CD4-positive, CD25-positive, alpha-beta regulatory T cell (primary cell): ENCODE measurements around the gene ENOX1. TPM values are rescaled to one million over a fixed set of nuclear protein-coding genes. Genes with fewer than 3 reads are reported as not detected.

Experiments
- ATAC-seq, 2 donors: fragments of 150-1000 bp; cut with Tn5 transposase; one replicate each; pipeline ENCODE4 v1.10.0; 2021; ENCODE audit warnings: low read depth in 2 of 2, moderate number of reproducible peaks in 2 of 2, moderate library complexity in 1 of 2
- DNase-seq, 3 donors: peaks; one replicate each; pipeline versions ENCODE4 v3.0.0 to v3.0.0-alpha.2; 2012 to 2022; ENCODE audit warnings: mixed read lengths in 1 of 3
- H3K27ac ChIP-seq: one replicate; pipeline ENCODE4 v1.7.0; 2013; ENCODE audit warnings: mild to moderate bottlenecking, low read length; ENCODE audit not compliant: insufficient read depth, poor library complexity, severe bottlenecking
- H3K27me3 ChIP-seq: one replicate; pipeline ENCODE4 v1.7.0; 2013; ENCODE audit warnings: low read length; ENCODE audit not compliant: control insufficient read depth, insufficient read depth
- H3K36me3 ChIP-seq: one replicate; pipeline ENCODE4 v1.7.0; 2013; ENCODE audit warnings: mild to moderate bottlenecking, low read length, moderate library complexity; ENCODE audit not compliant: control insufficient read depth, insufficient read depth
- H3K4me1 ChIP-seq: 2 replicates; pipeline ENCODE4 v1.7.0; 2013; ENCODE audit warnings: mild to moderate bottlenecking, low read length; ENCODE audit not compliant: insufficient read depth, control insufficient read depth, poor library complexity, severe bottlenecking
- H3K4me3 ChIP-seq: one replicate; pipeline ENCODE4 v1.7.0; 2013; ENCODE audit warnings: low read depth, mild to moderate bottlenecking, low read length, moderate library complexity
- H3K9me3 ChIP-seq, 2 experiments: 1 replicate in 1 of 2; 2 replicates in 1 of 2; pipeline ENCODE4 v1.7.0; 2013; ENCODE audit warnings: low read length in 2 of 2, mild to moderate bottlenecking in 1 of 2, moderate library complexity in 1 of 2; ENCODE audit not compliant: control insufficient read depth in 2 of 2
- H3K27ac Mint-ChIP-seq, 3 donors: one replicate each; pipeline ENCODE4 v1.8.0; 2020 to 2022; ENCODE audit warnings: mild to moderate bottlenecking in 3 of 3, mixed read lengths in 3 of 3, moderate library complexity in 2 of 3
- H3K27me3 Mint-ChIP-seq: one replicate; pipeline ENCODE4 v1.8.0; 2022; ENCODE audit warnings: mild to moderate bottlenecking, mixed read lengths
- H3K36me3 Mint-ChIP-seq: one replicate; pipeline ENCODE4 v1.8.0; 2020; ENCODE audit warnings: mixed read lengths
- H3K4me1 Mint-ChIP-seq, 4 donors: one replicate each; pipeline ENCODE4 v1.8.0; 2020 to 2022; ENCODE audit warnings: mixed read lengths in 4 of 4, mild to moderate bottlenecking in 1 of 4
- H3K4me3 Mint-ChIP-seq, 4 donors: one replicate each; pipeline ENCODE4 v1.8.0; 2020 to 2022; ENCODE audit warnings: mild to moderate bottlenecking in 4 of 4, mixed read lengths in 4 of 4, moderate library complexity in 3 of 4
- H3K9me3 Mint-ChIP-seq, 7 donors: one replicate each; pipeline ENCODE4 v1.8.0; 2020 to 2022; ENCODE audit warnings: mixed read lengths in 7 of 7, mild to moderate bottlenecking in 3 of 7, moderate library complexity in 2 of 7
- polyA plus RNA-seq, 4 donors: library from polyadenylated mRNA; unstranded; fragments of 300-500 nt; fragmentation: Illumina TruSeq; gene quantifications; one replicate each; pipeline ENCODE4 v1.2.3, GENCODE V29; 2021
- total RNA-seq: library from RNA; stranded (reverse); gene quantifications from one replicate; pipeline ENCODE4 v1.2.3, GENCODE V29; 2022

The ENOX1 gene
- total and polyA plus RNA-seq, 5 donors from 2014 or later, result 0.10 TPM; not detected in 4

DNA sequence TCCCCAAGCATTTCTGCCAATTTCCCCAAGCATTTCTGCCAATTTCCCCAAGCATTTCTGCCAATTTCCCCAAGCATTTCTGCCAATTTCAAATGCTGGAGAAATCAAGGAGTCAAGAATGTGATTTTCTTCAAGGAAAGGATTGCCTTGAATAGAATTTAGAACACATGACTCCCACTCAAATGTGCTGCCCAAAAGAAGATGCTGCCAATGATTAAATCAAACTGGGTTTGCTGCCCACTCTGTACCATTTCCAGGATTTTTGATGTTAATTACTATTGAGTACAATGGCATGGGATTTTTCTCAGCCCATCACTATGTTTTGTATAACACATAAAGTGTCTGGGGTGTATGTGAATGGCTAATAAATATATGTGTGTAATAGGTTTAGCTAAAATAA, 21.9 kb upstream of the ENOX1 start:
- H3K9me3 ChIP-seq, result no peaks in the 10 kb centered on the region
- no peak for DNase-seq
- no peak overlapping the region for H3K27ac ChIP-seq
- no peak overlapping the region for H3K27ac Mint-ChIP-seq
- no peak overlapping the region for H3K4me3 ChIP-seq
- H3K27me3 Mint-ChIP-seq, result peaks cover 41% of the 10 kb centered on the region
- H3K36me3 ChIP-seq, result no peaks in the 10 kb centered on the region
- no peak for ATAC-seq
- H3K4me1 Mint-ChIP-seq, result peaks cover 0 to 9% (median under 1%) of the 10 kb centered on the region in 4 donors
- no peak overlapping the region for H3K4me3 Mint-ChIP-seq
- H3K4me1 ChIP-seq, result no peaks in the 10 kb centered on the region
- no peaks in the 10 kb centered on the region for H3K36me3 Mint-ChIP-seq
- no peaks in the 10 kb centered on the region for H3K9me3 Mint-ChIP-seq
- H3K27me3 ChIP-seq, result peaks cover 9% of the 10 kb centered on the region

DNA sequence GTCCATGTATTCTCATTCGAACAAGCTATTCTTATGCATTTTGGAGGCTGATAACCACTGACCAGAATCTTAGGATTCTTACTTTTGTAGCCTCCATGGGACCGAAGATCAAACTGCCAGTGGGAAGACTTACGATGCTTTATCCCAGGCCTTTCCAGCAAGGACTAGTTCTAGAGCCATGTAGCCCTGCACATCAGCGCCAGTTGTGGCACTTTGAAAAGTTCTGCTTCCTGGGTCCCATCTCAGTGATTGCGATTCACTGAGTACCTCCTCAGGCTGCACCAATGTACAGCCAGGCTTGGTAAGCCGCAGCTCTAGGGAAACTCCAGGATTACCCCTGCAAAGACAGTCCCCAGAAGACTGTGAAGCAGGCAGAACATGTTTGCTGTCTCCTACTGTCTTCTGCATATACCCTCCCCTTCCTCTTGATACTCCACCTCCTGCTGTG, 18.9 kb upstream of the ENOX1 start:
- no peaks in the 10 kb centered on the region for H3K36me3 ChIP-seq

DNA sequence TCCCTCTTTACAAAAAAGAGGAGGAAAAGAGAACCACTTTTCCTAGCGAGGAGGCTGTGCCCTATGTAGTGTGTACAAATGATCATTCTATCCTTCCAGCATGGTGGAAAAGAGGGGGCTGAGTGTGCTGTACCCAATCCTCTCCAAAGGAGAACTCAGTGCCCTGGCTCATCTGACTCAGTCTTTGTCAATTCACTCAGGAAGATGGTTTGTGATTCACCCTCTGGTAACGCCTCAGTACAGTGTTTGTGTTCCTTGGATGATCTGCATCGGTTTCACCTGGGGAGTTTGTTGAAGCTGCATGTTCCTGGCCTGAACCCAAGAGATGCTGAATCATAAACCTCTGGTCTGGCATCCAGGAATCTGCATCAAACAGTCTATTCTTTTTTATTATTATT, 18.3 kb upstream of the ENOX1 start:
- DNase-seq (no peak), ATAC-seq (no peak)
- Histone ChIP-seq H3K4me3 (no peak overlapping the region), H3K27me3 (peaks cover 4% of the 10 kb centered on the region), H3K27ac (no peak overlapping the region), H3K4me1 (no peaks in the 10 kb centered on the region), H3K36me3 (no peaks in the 10 kb centered on the region), H3K9me3 (no peaks in the 10 kb centered on the region)
- H3K36me3 Mint-ChIP-seq, result no peaks in the 10 kb centered on the region
- no peak overlapping the region for H3K4me3 Mint-ChIP-seq
- H3K9me3 Mint-ChIP-seq, result no peaks in the 10 kb centered on the region
- H3K4me1 Mint-ChIP-seq, result peaks cover 0 to 9% (median under 1%) of the 10 kb centered on the region in 4 donors
- H3K27ac Mint-ChIP-seq, result no peak overlapping the region
- H3K27me3 Mint-ChIP-seq, result peaks cover 25% of the 10 kb centered on the region

More for the DNA sequence above, 18.9 kb upstream of the ENOX1 start:
- H3K9me3 ChIP-seq, result no peaks in the 10 kb centered on the region
- ATAC-seq, result no peak
- peaks cover 0 to 9% (median under 1%) of the 10 kb centered on the region in 4 donors for H3K4me1 Mint-ChIP-seq
- H3K4me1 ChIP-seq, result no peaks in the 10 kb centered on the region
- no peaks in the 10 kb centered on the region for H3K36me3 Mint-ChIP-seq
- H3K27ac Mint-ChIP-seq, result no peak overlapping the region
- peak overlapping the region in 1 of 4 donors; percentile 32 for H3K4me3 Mint-ChIP-seq
- DNase-seq, result no peak
- H3K27me3 Mint-ChIP-seq, result peaks cover 25% of the 10 kb centered on the region
- H3K27ac ChIP-seq, result no peak overlapping the region
- H3K27me3 ChIP-seq, result peaks cover 4% of the 10 kb centered on the region
- no peaks in the 10 kb centered on the region for H3K9me3 Mint-ChIP-seq
- H3K4me3 ChIP-seq, result no peak overlapping the region

DNA sequence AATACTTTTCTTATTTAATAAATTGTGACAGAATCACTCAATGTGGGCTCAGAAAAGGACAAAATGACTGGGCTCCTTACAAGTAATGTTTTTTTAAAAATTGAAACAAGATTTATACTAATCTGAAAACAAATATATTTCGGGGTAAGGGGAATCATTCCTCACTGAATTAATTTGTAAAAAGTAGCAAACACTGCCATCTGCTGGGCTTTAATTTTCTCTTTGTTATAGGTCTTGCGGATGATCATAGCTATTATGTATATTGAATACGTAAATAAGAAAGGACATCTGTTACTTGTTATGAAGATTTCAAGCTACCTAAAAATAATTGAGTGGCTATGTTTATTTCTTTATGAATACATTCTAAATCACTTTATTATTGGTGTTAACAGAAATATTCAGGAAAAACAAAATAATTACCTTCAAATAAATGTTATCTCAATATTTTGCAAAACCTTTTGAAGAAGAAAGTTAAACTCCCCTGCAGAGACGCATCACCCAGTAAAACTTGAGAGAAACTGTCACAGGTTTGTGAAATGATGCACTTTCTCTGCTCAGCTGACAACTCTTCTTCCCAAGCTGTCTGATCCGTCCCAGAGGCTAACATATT, 17.8 kb upstream of the ENOX1 start:
- ATAC-seq, result no peak
- H3K4me3 Mint-ChIP-seq, result no peak overlapping the region
- no peak overlapping the region for H3K27ac ChIP-seq

DNA sequence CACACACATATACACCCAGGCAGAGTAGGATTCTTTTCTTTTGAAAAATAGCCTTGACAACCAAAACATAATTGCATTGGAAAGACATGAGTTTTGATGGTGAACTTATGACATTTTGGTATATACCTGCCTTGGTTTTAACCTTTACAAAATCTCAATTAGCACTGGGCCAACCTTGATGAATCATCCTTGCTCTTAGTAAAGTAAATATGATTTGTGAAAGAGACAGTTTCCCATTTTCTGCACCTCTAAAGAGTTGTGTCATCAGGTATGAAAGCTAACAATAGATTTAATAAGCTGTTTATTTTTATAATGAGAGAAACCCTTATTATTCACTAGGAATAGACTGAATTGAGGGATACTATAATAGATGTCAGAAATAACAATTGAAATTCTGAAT, 15.7 kb upstream of the ENOX1 start:
- Histone ChIP-seq H3K9me3 (no peaks in the 10 kb centered on the region), H3K27me3 (peaks cover 2% of the 10 kb centered on the region), H3K4me3 (no peak overlapping the region), H3K4me1 (no peaks in the 10 kb centered on the region), H3K36me3 (no peaks in the 10 kb centered on the region), H3K27ac (no peak overlapping the region)
- Mint-ChIP-seq H3K27ac (no peak overlapping the region), H3K27me3 (peaks cover 16% of the 10 kb centered on the region), H3K4me1 (peaks cover 0 to 9% (median under 1%) of the 10 kb centered on the region in 4 donors), H3K4me3 (no peak overlapping the region), H3K9me3 (no peaks in the 10 kb centered on the region), H3K36me3 (no peaks in the 10 kb centered on the region)
- DNase-seq (no peak), ATAC-seq (no peak)

More for the DNA sequence above, 17.8 kb upstream of the ENOX1 start:
- H3K27ac Mint-ChIP-seq, result no peak overlapping the region
- no peaks in the 10 kb centered on the region for H3K9me3 Mint-ChIP-seq
- H3K4me1 Mint-ChIP-seq, result peaks cover 0 to 9% (median under 1%) of the 10 kb centered on the region in 4 donors
- H3K36me3 Mint-ChIP-seq, result no peaks in the 10 kb centered on the region
- no peaks in the 10 kb centered on the region for H3K9me3 ChIP-seq
- H3K4me1 ChIP-seq, result no peaks in the 10 kb centered on the region
- H3K4me3 ChIP-seq, result no peak overlapping the region
- peak in 2 of 3 donors; percentile 41 to 57 for DNase-seq
- H3K27me3 ChIP-seq, result peaks cover 4% of the 10 kb centered on the region
- no peaks in the 10 kb centered on the region for H3K36me3 ChIP-seq
- peaks cover 24% of the 10 kb centered on the region for H3K27me3 Mint-ChIP-seq

DNA sequence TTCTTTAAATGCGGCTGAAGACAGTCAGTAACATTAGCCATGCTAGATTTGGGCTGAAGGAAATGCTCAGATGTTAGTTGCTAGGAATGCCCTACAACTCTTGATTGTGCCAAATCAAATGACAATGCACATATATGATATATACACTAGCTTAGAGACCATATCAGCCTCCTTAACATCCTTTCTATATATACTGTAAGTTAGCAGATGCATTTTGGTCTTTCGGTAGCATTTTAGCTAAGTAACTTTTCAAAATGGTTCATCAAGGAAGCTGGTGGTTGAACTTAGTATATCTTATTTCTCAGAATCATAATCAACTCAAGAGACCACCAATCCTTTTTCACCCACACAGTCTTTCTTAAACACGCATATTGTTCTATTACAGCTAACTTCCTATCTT, 14.1 kb upstream of the ENOX1 start:
- Histone ChIP-seq H3K4me3 (no peak overlapping the region), H3K4me1 (no peaks in the 10 kb centered on the region), H3K27me3 (peaks cover 2% of the 10 kb centered on the region), H3K27ac (no peak overlapping the region), H3K9me3 (no peaks in the 10 kb centered on the region), H3K36me3 (no peaks in the 10 kb centered on the region)
- DNase-seq (no peak), ATAC-seq (no peak)
- no peak overlapping the region for H3K27ac Mint-ChIP-seq
- no peaks in the 10 kb centered on the region for H3K9me3 Mint-ChIP-seq
- H3K4me1 Mint-ChIP-seq, result peaks cover 5 to 9% (median 7%) of the 10 kb centered on the region in 4 donors
- H3K27me3 Mint-ChIP-seq, result peaks cover 13% of the 10 kb centered on the region
- H3K36me3 Mint-ChIP-seq, result no peaks in the 10 kb centered on the region
- no peak overlapping the region for H3K4me3 Mint-ChIP-seq

DNA sequence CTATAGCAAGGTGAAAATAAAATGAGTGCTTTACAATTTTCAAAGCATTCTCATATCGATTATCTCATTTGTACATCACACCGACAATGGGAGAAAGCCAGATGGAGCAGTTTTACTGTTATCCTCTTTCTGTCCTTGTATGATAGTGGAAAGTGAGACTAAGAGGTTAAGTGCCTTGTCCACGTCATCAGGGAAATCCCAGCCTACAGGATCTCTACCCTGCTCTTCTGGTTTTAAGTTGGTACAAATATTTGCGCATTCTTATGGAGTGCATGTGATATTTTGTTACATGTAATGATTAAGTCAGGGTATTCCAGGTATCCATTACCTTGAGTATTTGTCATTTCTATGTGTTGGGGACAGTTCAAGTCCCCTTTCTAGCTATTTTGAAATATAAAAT, 12.4 kb upstream of the ENOX1 start:
- Mint-ChIP-seq H3K27me3 (peaks cover 9% of the 10 kb centered on the region), H3K4me1 (peaks cover under 1 to 7% (median 5%) of the 10 kb centered on the region in 4 donors), H3K9me3 (no peaks in the 10 kb centered on the region), H3K4me3 (no peak overlapping the region), H3K27ac (no peak overlapping the region), H3K36me3 (no peaks in the 10 kb centered on the region)
- Histone ChIP-seq H3K9me3 (no peaks in the 10 kb centered on the region), H3K27ac (no peak overlapping the region), H3K27me3 (no peaks in the 10 kb centered on the region), H3K36me3 (no peaks in the 10 kb centered on the region), H3K4me3 (no peak overlapping the region), H3K4me1 (no peaks in the 10 kb centered on the region)
- DNase-seq, result no peak
- no peak for ATAC-seq

DNA sequence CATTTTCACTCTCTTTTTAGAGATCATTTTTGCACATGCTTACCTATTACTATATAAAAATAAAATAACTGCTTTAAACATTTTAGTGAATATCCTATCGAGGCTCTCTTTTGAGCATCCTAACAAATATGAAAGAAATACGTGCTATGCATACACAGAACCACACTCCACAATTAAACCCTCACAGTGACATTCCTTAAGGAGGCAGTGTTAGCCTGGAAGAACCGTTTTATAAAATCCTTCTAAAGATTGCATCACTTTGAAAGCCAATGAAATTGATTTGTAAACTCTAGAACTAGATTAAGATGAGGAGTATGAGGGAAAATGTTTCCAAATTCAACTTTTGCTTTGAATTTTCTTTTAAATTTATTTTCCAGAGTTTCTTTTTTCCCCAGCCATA, 11.1 kb upstream of the ENOX1 start:
- no peaks in the 10 kb centered on the region for H3K9me3 Mint-ChIP-seq
- no peak overlapping the region for H3K27ac Mint-ChIP-seq
- H3K27me3 Mint-ChIP-seq, result peaks cover 12% of the 10 kb centered on the region
- no peak overlapping the region for H3K4me3 ChIP-seq
- H3K27me3 ChIP-seq, result no peaks in the 10 kb centered on the region
- no peak overlapping the region for H3K27ac ChIP-seq
- peaks cover 0 to 7% (median 5%) of the 10 kb centered on the region in 4 donors for H3K4me1 Mint-ChIP-seq
- no peak for DNase-seq
- no peaks in the 10 kb centered on the region for H3K4me1 ChIP-seq
- ATAC-seq, result no peak
- H3K36me3 Mint-ChIP-seq, result no peaks in the 10 kb centered on the region
- H3K4me3 Mint-ChIP-seq, result no peak overlapping the region
- H3K36me3 ChIP-seq, result no peaks in the 10 kb centered on the region
- H3K9me3 ChIP-seq, result no peaks in the 10 kb centered on the region
